ENCODE measurements around the gene SCN1A. TPM values are rescaled to one million over a fixed set of nuclear protein-coding genes. Genes with fewer than 3 reads are reported as not detected.

SCN1A gene
- total RNA-seq, 1 experiment from 2014 or later = 0.62 TPM

- Histone ChIP-seq H3K4me3 (ENCODE audit: low read depth, low read length, poor library complexity, severe bottlenecking) (no peak overlapping the region), H3K36me3 (ENCODE audit: insufficient read depth, low read length, poor library complexity, severe bottlenecking) (no peaks in the 10 kb centered on the region), H3K9me3 (ENCODE audit: low read depth, low read length, poor library complexity, severe bottlenecking) (no peaks in the 10 kb centered on the region), H3K27ac (ENCODE audit: low read depth, low read length, poor library complexity, severe bottlenecking) (no peak overlapping the region), H3K4me1 (ENCODE audit: insufficient read depth, low read length, poor library complexity, severe bottlenecking) (peaks cover 12% of the 10 kb centered on the region), H3K27me3 (replicated peaks; ENCODE audit: insufficient read depth, low read depth, low read length, poor library complexity) (no peaks in the 10 kb centered on the region)
- CTCF ChIA-PET = interaction anchor here (0.6 to 1.5 kb wide), 8 partner anchors 38 to 1111 kb away, joined by 3 to 18 read pairs (median 7); partner anchors contain the start of gene TTC21B
- intact Hi-C loops (cut with micrococcal nuclease; ENCODE audit: unreplicated experiment) = loop anchor here (2.0 to 10.0 kb wide), 4 partner anchors 71 to 1113 kb away; no protein-coding TSS in a partner anchor
- TF ChIP-seq EZH2 (IDR thresholded peaks at IDR 0.05; ENCODE audit: borderline replicate concordance, low read depth, low read length, poor library complexity, severe bottlenecking) = no peak
- no peak for TF ChIP-seq CTCF (conservative IDR thresholded peaks at IDR 0.05; ENCODE audit: low read depth, low read length)
- POLR2A ChIA-PET (ENCODE audit: low non-redundant PET) = interaction anchor here (0.7 to 0.9 kb wide), 2 partner anchors 174 to 207 kb away, joined by 4 to 5 read pairs; partner anchors contain the start of gene TTC21B
- no TSS peak for BruUV-seq (replicated peaks)
- no peak for DNase-seq (ENCODE audit: low spot score)
Observed at GRCh38 chr2:166128156-166128505, 311 bp upstream of the SCN1A start.

- intact Hi-C loops (cut with micrococcal nuclease; ENCODE audit: unreplicated experiment) = loop anchor here (5.0 to 10.0 kb wide), 3 partner anchors 69 to 1111 kb away; no protein-coding TSS in a partner anchor
- DNase-seq (ENCODE audit: low spot score) = no peak
- no peak for TF ChIP-seq EZH2 (IDR thresholded peaks at IDR 0.05; ENCODE audit: borderline replicate concordance, low read depth, low read length, poor library complexity, severe bottlenecking)
- TF ChIP-seq CTCF (conservative IDR thresholded peaks at IDR 0.05; ENCODE audit: low read depth, low read length) = no peak
- CTCF ChIA-PET = no interaction called here
- POLR2A ChIA-PET (ENCODE audit: low non-redundant PET) = no interaction called here
- Histone ChIP-seq H3K9me3 (ENCODE audit: low read depth, low read length, poor library complexity, severe bottlenecking) (no peaks in the 10 kb centered on the region), H3K4me1 (ENCODE audit: insufficient read depth, low read length, poor library complexity, severe bottlenecking) (peaks cover 12% of the 10 kb centered on the region), H3K27ac (ENCODE audit: low read depth, low read length, poor library complexity, severe bottlenecking) (no peak overlapping the region), H3K4me3 (ENCODE audit: low read depth, low read length, poor library complexity, severe bottlenecking) (no peak overlapping the region), H3K27me3 (replicated peaks; ENCODE audit: insufficient read depth, low read depth, low read length, poor library complexity) (no peaks in the 10 kb centered on the region), H3K36me3 (ENCODE audit: insufficient read depth, low read length, poor library complexity, severe bottlenecking) (no peaks in the 10 kb centered on the region)
- no TSS peak for BruUV-seq (replicated peaks)
Observed at GRCh38 chr2:166126007-166126639, 1.7 kb downstream of the SCN1A start.

GRCh38 chr2:166125557-166125956, 2.3 kb downstream of the SCN1A start:
- intact Hi-C loops (cut with micrococcal nuclease; ENCODE audit: unreplicated experiment) = loop anchor here (5.0 to 10.0 kb wide), 3 partner anchors 68 to 1111 kb away; no protein-coding TSS in a partner anchor
- Histone ChIP-seq H3K4me1 (ENCODE audit: insufficient read depth, low read length, poor library complexity, severe bottlenecking) (peaks cover 12% of the 10 kb centered on the region), H3K27ac (ENCODE audit: low read depth, low read length, poor library complexity, severe bottlenecking) (no peak overlapping the region), H3K9me3 (ENCODE audit: low read depth, low read length, poor library complexity, severe bottlenecking) (no peaks in the 10 kb centered on the region), H3K4me3 (ENCODE audit: low read depth, low read length, poor library complexity, severe bottlenecking) (no peak overlapping the region), H3K27me3 (replicated peaks; ENCODE audit: insufficient read depth, low read depth, low read length, poor library complexity) (no peaks in the 10 kb centered on the region), H3K36me3 (ENCODE audit: insufficient read depth, low read length, poor library complexity, severe bottlenecking) (no peaks in the 10 kb centered on the region)
- BruUV-seq (replicated peaks) = no TSS peak
- CTCF ChIA-PET = no interaction called here
- POLR2A ChIA-PET (ENCODE audit: low non-redundant PET) = no interaction called here
- TF ChIP-seq CTCF (conservative IDR thresholded peaks at IDR 0.05; ENCODE audit: low read depth, low read length) (no peak), EZH2 (IDR thresholded peaks at IDR 0.05; ENCODE audit: borderline replicate concordance, low read depth, low read length, poor library complexity, severe bottlenecking) (no peak)
- DNase-seq (ENCODE audit: low spot score) = no peak
